Endothelial cell of umbilical vein (primary cell): ENCODE results near the gene CTSW. TPM values are rescaled to one million over a fixed set of nuclear protein-coding genes. Genes with fewer than 3 reads are reported as not detected.

Source experiments
- BruUV-seq: library from RNA; stranded (reverse); fragments of 400-500 nt; replicated peaks from 2 replicates; lab custom pipeline; 2021; lab: Mats Ljungman, UMichigan
- CTCF ChIA-PET: fragments of 300-600, 350-600 bp; sonication (Branson Sonifier 250); formaldehyde crosslinking; loops from one replicate; lab custom pipeline; 2021; ENCODE audit warnings: antibody characterized with exemption, inconsistent platforms; lab: Charles Lee
- POLR2A ChIA-PET: fragments of 300-600, 350-600 bp; sonication (Branson Sonifier 250); formaldehyde crosslinking; loops from one replicate; lab custom pipeline; 2021; ENCODE audit warnings: antibody characterized with exemption, inconsistent platforms; lab: Charles Lee
- DNase-seq: peaks from one replicate; pipeline ENCODE4 v3.0.0-alpha.2; 2011; ENCODE audit warnings: low read depth, low spot score
- FAIRE-seq: peaks from 2 replicates; lab custom pipeline; 2011; peaks lifted over from hg19 to GRCh38; lab: Jason Lieb, UNC
- H2AFZ ChIP-seq: 2 replicates; pipeline ENCODE4 v1.6.0; 2012; ENCODE audit warnings: low read depth, low read length, control low read depth, inconsistent platforms
- H3K27ac ChIP-seq: 2 replicates; pipeline ENCODE4 v1.5.1; 2011; ENCODE audit warnings: low read depth, mild to moderate bottlenecking, control low read depth, low read length, moderate library complexity; ENCODE audit not compliant: insufficient read depth
- H3K27me3 ChIP-seq, 2 experiments: 2 replicates each; pipeline versions ENCODE4 v1.6.0 to v1.6.1; 2011; ENCODE audit warnings: low read length in 2 of 2, mixed read lengths in 1 of 2; ENCODE audit not compliant: control insufficient read depth in 2 of 2, insufficient read depth in 2 of 2
- H3K36me3 ChIP-seq, 2 experiments: 2 replicates in 1 of 2; 3 replicates in 1 of 2; pipeline ENCODE4 v1.5.1; 2011; ENCODE audit warnings: low read length in 2 of 2, mild to moderate bottlenecking in 1 of 2, moderate library complexity in 1 of 2; ENCODE audit not compliant: control insufficient read depth in 2 of 2, insufficient read depth in 2 of 2; ENCODE audit errors: extremely low read depth in 1 of 2
- H3K4me1 ChIP-seq: 3 replicates; pipeline ENCODE4 v1.5.1; 2011; ENCODE audit warnings: mild to moderate bottlenecking, low read length; ENCODE audit not compliant: control insufficient read depth, insufficient read depth; ENCODE audit errors: extremely low read depth
- H3K4me2 ChIP-seq: 2 replicates; pipeline ENCODE4 v1.6.1; 2011; ENCODE audit warnings: low read length, control low read depth, mixed read lengths; ENCODE audit not compliant: insufficient read depth
- H3K4me3 ChIP-seq, 3 experiments: fragments of 200-600 bp in 1 of 3; sonication (generic), shearing (Covaris generic) in 1 of 3; replicated peaks in 1 of 3; 2 replicates each; pipeline ENCODE4 v1.5.1; 2011 to 2016; ENCODE audit warnings: control low read depth in 3 of 3, low read length in 3 of 3, mild to moderate bottlenecking in 2 of 3, inconsistent platforms in 1 of 3, low read depth in 1 of 3, moderate library complexity in 1 of 3; ENCODE audit not compliant: insufficient read depth in 1 of 3
- H3K79me2 ChIP-seq: 2 replicates; pipeline ENCODE4 v1.6.0; 2012; ENCODE audit warnings: low read length, inconsistent platforms; ENCODE audit not compliant: control insufficient read depth, insufficient read depth
- H3K9ac ChIP-seq: replicated peaks from 2 replicates; pipeline ENCODE3; 2011; ENCODE audit warnings: low read length, control low read depth; ENCODE audit not compliant: insufficient read depth; ENCODE audit errors: extremely low read depth
- H3K9me1 ChIP-seq: replicated peaks from 3 replicates; pipeline ENCODE4 v1.6.0; 2011; ENCODE audit warnings: mild to moderate bottlenecking, low read length; ENCODE audit not compliant: control insufficient read depth, insufficient read depth; ENCODE audit errors: extremely low read depth
- H3K9me3 ChIP-seq: replicated peaks from 2 replicates; pipeline ENCODE4 v1.5.1; 2012; ENCODE audit warnings: low read length, inconsistent platforms; ENCODE audit not compliant: control insufficient read depth, insufficient read depth
- H4K20me1 ChIP-seq: replicated peaks from 2 replicates; pipeline ENCODE3; 2011; ENCODE audit warnings: mild to moderate bottlenecking, low read length; ENCODE audit not compliant: control insufficient read depth, insufficient read depth; ENCODE audit errors: extremely low read depth
- EZH2 ChIP-seq: IDR thresholded peaks from 2 replicates; pipeline ENCODE4 v1.6.1; 2012; ENCODE audit warnings: borderline replicate concordance, low read depth, mild to moderate bottlenecking, moderate library complexity, low read length, inconsistent platforms; ENCODE audit not compliant: severe bottlenecking
- FOS ChIP-seq: IDR thresholded peaks from 2 replicates; pipeline ENCODE4 v1.6.1; 2011; ENCODE audit warnings: mild to moderate bottlenecking, low read length, moderate library complexity, borderline replicate concordance; ENCODE audit not compliant: insufficient read depth
- GATA2 ChIP-seq: IDR thresholded peaks from 2 replicates; pipeline ENCODE4 v1.7.0; 2011; ENCODE audit warnings: low read depth, mild to moderate bottlenecking, moderate library complexity, mixed read lengths, low read length; ENCODE audit not compliant: insufficient read length, insufficient read depth
- MYC ChIP-seq: IDR thresholded peaks from one replicate; pipeline ENCODE4 v1.6.1; 2011; ENCODE audit warnings: mild to moderate bottlenecking, low read depth, low read length
- POLR2A ChIP-seq: IDR thresholded peaks from 2 replicates; pipeline ENCODE4 v1.6.1; 2012; ENCODE audit warnings: low read depth, mild to moderate bottlenecking, control low read depth, low read length
- POLR2AphosphoS5 ChIP-seq: IDR thresholded peaks from 2 replicates; pipeline ENCODE4 v1.6.1; 2012; ENCODE audit warnings: low read depth, mild to moderate bottlenecking, control low read depth, low read length, moderate library complexity; ENCODE audit not compliant: insufficient read depth
- dilution Hi-C: fragments of 300-500 bp; cut with MboI; formaldehyde crosslinking; loops from one replicate; pipeline ENCODE4 v1.15.0; 2019; ENCODE audit warnings: low sequenced_read_pairs; ENCODE audit not compliant: extremely low pct_ligation_motif_present
- intact Hi-C: fragments of 100-400 bp; cut with micrococcal nuclease; formaldehyde crosslinking; loops from one replicate; pipeline ENCODE4 v1.10.0; 2022
- polyA plus RNA-seq, 4 experiments: library from polyadenylated mRNA; depleted of rRNA in 3 of 4; stranded (reverse) in 3 of 4; unstranded in 1 of 4; fragments of >200 nt; gene quantifications; 2 replicates each; pipeline versions ENCODE4 v1.2.1 to v1.2.3, GENCODE V29; 2011 to 2012; ENCODE audit warnings: missing spikeins in 1 of 4
- total RNA-seq: library from RNA; stranded (reverse); gene quantifications from 2 replicates; pipeline ENCODE4 v1.2.3, GENCODE V29; 2021
- TF ChIP-seq, protein P1 (sequence below): IDR thresholded peaks from 2 replicates; pipeline ENCODE4 v1.6.1; 2011; ENCODE audit not compliant: insufficient read depth, insufficient read length
- TF ChIP-seq, protein P2 (sequence below), 2 donors: IDR thresholded peaks; 1 replicate in 1 of 2; 2 replicates in 1 of 2; pipeline ENCODE4 v1.5.1; 2011; ENCODE audit warnings: low read length in 2 of 2, mild to moderate bottlenecking in 2 of 2, moderate library complexity in 2 of 2, control low read depth in 1 of 2, inconsistent platforms in 1 of 2, low read depth in 1 of 2; ENCODE audit not compliant: insufficient read depth in 1 of 2; ENCODE audit errors: extremely low read depth in 1 of 2

The CTSW gene
- total and polyA plus RNA-seq, 2 donors (not counting 3 experiments of a cell fraction or from before 2014, with no cell fraction given): not detected

GRCh38 chr11:65862191-65862735 is 17.4 kb upstream of the CTSW start:
- CTCF ChIA-PET: interaction anchor here (0.8 to 4.8 kb wide), 2 partner anchors 9 to 82 kb away, joined by 3 to 73 read pairs; partner anchors contain the start of gene EFEMP2

More at GRCh38 chr11:65862191-65862735, 17.4 kb upstream of the CTSW start:
- no peak overlapping the region for H3K27ac ChIP-seq
- FAIRE-seq: no peak
- dilution Hi-C loops: no loop called here
- intact Hi-C loops: no loop called here
- H3K9me1 ChIP-seq: no peaks in the 10 kb centered on the region
- no peak overlapping the region for H2AFZ ChIP-seq
- H3K9ac ChIP-seq: no peak overlapping the region
- no peaks in the 10 kb centered on the region for H4K20me1 ChIP-seq
- TF ChIP-seq, protein P1, sequence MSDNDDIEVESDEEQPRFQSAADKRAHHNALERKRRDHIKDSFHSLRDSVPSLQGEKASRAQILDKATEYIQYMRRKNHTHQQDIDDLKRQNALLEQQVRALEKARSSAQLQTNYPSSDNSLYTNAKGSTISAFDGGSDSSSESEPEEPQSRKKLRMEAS: no peak
- TF ChIP-seq MYC (no peak), FOS (no peak), POLR2A (no peak), POLR2AphosphoS5 (no peak), EZH2 (no peak), GATA2 (no peak)
- TF ChIP-seq, protein P2, sequence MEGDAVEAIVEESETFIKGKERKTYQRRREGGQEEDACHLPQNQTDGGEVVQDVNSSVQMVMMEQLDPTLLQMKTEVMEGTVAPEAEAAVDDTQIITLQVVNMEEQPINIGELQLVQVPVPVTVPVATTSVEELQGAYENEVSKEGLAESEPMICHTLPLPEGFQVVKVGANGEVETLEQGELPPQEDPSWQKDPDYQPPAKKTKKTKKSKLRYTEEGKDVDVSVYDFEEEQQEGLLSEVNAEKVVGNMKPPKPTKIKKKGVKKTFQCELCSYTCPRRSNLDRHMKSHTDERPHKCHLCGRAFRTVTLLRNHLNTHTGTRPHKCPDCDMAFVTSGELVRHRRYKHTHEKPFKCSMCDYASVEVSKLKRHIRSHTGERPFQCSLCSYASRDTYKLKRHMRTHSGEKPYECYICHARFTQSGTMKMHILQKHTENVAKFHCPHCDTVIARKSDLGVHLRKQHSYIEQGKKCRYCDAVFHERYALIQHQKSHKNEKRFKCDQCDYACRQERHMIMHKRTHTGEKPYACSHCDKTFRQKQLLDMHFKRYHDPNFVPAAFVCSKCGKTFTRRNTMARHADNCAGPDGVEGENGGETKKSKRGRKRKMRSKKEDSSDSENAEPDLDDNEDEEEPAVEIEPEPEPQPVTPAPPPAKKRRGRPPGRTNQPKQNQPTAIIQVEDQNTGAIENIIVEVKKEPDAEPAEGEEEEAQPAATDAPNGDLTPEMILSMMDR (IDR thresholded peaks at IDR 0.05; ENCODE audit: extremely low read depth in 1 of 2, insufficient read depth in 1 of 2, low read depth in 1 of 2, low read length in 2 of 2): no peak
- POLR2A ChIA-PET: no interaction called here
- BruUV-seq: no TSS peak
- H3K4me1 ChIP-seq: peaks cover 27% of the 10 kb centered on the region
- H3K4me2 ChIP-seq: no peak overlapping the region
- no peaks in the 10 kb centered on the region for H3K9me3 ChIP-seq
- peaks cover 40% of the 10 kb centered on the region for H3K79me2 ChIP-seq
- no peak for DNase-seq
- H3K36me3 ChIP-seq: peaks cover 9 to 36% of the 10 kb centered on the region in 2 experiments
- H3K4me3 ChIP-seq: no peak overlapping the region
- no peaks in the 10 kb centered on the region for H3K27me3 ChIP-seq
